SH-SY5Y (cell line): ENCODE measurements around the gene OTOG.

Experiments
- GATA2 ChIP-seq: IDR thresholded peaks from 2 replicates; pipeline ENCODE4 v1.6.1; 2011; ENCODE audit warnings: mild to moderate bottlenecking, low read depth, low read length
- GATA3 ChIP-seq: IDR thresholded peaks from 2 replicates; pipeline ENCODE4 v1.6.1; 2011; ENCODE audit warnings: low read depth, mild to moderate bottlenecking, low read length, moderate library complexity

- TF ChIP-seq GATA2 = no peak
- TF ChIP-seq GATA3 = no peak
Measured at GRCh38 chr11:17538731-17539130, 8.3 kb upstream of the OTOG start.
